Stimulated activated CD8-positive, alpha-beta memory T cell treated with anti-CD3 and anti-CD28 coated beads, Interleukin-7, amount 100 ng/mL, for 24 hours (primary cell): ENCODE measurements around the gene NIT2.
"Not testable (repeated sequence)": the region's sequence is repeated elsewhere in the genome, so short reads cannot be mapped to it uniquely, and the experiment has no call there.

Experiments
- DNase-seq: peaks from one replicate; pipeline ENCODE4 v3.0.0-alpha.2; 2020; ENCODE audit warnings: low read depth

The NIT2 gene, protein sequence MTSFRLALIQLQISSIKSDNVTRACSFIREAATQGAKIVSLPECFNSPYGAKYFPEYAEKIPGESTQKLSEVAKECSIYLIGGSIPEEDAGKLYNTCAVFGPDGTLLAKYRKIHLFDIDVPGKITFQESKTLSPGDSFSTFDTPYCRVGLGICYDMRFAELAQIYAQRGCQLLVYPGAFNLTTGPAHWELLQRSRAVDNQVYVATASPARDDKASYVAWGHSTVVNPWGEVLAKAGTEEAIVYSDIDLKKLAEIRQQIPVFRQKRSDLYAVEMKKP

DNA sequence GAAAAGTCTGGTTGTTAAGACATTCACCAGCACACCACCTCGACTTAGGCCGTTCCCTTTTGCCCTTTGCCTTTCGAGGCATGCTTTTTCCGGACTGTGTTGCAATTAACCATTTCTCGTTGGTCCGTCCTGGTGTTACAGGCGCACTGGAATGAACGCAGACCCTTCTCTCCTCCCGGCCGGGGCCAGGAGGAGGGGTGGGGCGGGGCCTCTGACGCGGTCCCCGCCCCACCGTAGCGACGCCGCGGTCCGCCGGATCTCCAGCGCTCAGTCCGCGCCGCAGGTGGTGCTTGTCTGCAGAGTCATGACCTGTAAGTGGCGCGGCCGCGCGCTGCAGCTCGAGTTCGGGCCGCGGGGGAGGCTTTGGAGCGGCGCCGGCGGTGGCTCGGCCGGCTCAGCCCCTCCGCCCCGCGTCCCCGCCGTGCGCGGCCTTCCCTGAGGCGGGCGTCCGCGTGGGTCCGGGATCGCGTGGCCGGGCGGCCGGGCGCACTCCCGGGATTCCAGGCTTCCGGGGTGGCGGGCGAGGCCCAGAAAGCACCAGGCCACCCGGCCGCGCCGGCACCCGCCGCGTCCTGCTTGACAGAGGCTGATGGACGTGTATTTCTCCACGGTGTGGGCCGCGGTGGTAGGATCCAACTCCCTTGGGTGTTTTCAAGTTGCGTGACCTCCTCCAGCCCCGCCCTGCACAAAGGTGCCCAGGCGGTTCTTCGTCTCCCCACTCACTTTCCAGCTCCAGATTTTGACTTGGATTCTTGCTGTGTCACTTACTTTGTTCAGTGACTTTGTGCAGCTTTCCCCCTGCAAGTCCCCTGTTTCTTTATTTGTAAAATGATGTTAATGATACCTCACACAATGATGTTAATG lies at the start of gene NIT2:
NIT2 (plus strand) TSS at position 270 of the 864 bp plus-strand sequence; CDS start at position 305, 35 bp downstream.
- DNase-seq: peak; percentile 49

DNA sequence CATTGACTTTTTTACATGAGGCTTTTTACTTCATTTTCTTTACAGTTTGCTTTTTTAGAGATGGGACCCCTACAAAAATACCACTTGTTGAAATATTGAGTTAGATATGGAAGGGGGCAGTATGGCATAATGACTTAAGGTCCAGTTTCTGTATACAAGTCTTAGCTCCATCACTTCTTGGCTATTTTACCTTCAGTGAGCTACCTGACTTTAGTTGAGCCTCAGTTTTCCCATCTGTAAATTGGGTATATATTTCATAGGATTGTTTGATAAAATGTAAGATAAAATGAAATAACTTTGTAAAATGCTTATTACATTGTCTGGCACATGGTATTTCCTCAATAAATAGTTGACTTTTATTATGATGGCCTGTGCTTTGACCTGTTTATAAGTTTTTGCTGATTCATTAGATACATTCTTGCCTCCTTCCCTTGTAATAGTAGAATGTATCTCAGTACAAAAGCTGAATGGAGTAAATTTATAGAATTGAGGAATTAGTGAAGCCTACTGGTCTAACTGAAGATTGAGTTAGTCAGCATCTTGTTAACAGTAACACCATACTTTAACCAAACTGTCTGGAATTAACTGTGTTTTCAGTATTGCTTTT lies 46.2 kb upstream of the NIT2 start:
- DNase-seq: no peak

DNA sequence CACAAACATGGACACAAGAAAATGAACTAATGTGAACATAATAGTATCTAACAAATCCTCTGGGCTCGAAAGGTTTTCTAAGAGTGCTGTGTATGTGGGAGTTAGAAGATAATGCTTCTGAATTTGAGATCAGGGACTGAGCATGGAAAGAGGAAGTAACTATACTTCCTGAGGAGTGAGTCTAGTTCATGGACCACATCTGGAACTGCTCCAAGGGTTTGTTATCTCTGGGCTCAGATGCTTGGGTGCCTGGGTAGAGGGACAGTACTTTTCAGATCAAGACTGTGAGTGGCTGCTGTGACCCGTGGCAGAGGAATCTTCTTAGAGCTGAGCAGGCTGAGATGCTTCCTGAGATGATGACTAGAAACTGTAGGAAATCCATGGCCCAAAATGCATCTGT lies 45.2 kb upstream of the NIT2 start:
- DNase-seq: no peak

DNA sequence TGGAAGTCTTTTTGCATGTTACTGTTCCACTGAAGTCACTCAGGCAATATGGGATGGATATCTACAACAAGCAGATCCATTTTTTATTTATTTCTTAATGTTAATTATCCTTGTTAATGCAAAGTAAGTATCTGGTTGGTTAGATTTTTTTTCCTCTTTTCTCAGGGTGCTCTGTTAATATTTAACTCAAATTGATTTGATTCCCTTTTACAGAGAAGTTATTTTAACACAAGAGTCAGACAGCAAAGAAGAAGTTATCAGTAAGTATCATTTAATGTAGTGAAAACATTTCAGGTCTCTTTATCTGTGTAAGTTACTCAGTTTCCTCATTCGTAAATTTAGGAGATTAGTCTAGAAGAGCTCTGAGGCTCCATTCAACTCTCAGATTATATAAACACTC lies 39.5 kb upstream of the NIT2 start:
- no peak for DNase-seq

DNA sequence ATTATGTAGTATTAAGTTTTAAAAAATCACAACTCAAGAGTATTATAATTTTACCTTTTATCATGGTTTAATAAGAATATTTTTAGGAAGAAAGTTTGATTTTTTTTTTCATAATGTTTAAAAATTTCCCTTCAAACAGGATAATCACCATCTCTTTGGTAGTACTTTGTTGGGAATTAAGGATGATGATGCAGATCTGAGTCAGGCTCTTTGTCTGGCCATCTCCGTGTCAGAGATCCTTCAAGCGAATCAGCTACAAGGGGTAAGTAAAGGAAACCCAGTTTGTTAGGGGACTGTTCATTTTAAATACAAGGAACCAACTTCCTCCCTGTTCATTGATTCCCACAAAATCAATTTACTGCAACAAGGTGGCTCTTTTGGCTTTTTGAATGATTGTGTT lies 36.8 kb upstream of the NIT2 start:
- DNase-seq: no peak

DNA sequence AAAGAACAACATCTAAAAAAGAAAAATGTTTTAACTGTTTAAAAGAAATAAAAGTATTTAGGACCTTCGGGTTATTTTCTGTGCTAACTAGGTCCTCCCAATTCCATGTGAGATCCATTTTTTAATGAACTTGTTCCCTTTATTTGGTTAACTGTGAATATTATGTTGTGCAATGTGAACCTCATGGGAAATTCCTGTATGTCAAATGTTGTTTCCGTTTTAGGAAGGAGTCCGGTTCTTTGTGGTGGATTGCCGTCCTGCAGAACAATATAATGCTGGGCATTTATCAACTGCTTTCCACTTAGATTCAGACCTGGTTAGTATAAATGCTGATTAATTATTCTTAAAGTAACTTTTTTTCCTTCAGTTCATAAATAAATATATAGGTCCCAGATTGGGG lies 35.5 kb upstream of the NIT2 start:
- DNase-seq: no peak

DNA sequence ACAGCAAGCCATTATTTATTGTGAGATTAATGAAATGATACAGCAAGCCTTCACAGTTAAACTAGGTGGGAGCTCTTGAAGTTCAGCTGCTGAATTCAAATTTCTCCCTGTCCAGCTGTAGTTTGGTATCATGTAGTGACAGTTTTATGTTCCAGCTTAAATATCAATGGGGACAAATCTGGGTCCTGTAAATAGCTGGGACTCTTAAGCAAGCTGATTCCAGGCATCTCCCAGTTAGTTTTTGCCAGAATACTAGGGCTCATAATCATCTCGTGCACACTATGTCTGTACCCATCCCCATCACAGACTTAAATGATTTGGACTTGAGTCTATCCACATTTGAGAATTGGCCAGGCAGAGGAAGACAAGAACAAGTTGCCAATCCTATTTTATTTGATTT lies 27.9 kb upstream of the NIT2 start:
- no peak for DNase-seq

DNA sequence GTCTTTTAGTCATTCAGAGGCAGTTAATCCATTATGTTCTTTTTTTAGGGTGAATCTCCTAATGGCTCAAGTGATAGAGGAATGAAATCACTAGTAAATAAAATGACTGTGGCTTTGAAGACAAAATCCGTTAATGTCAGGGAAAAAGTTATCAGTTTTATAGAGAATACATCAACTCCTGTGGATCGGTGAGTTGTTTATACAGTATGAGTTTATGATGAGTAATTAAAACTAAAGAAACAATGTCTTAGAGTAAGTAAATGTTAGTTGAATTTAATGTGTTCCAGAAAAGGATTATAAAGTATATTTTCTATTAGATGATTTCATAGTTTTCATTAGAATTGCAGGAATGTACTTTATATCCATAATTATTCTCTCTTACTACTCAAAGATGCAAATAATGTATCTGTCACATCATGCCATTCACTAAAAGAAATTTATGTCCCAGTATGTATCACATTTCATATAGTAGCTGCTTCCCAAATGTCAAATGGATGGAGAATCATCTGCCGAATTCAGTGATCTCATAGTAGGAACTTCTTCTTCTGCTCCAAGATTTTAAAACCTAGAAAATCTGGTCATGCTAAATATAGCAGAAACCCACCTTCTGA lies 24.1 kb upstream of the NIT2 start:
- no peak for DNase-seq

DNA sequence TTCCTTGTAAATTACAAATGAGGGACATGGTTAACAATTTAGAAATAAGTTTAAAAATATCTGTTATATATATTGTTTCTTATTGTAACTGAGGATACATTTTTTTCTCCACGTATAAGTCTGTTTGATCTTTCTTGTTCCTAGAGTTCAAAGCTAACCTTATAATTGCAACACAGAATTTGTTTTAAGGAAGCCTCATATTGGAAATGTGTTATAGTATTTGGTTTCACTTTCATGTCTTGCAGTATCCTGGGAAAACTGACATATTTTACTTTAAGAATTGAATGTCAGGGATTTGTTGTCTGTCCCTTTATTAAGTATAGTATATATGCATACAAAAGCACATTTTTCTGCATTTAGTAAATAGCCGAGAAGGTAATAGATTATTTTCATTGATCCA lies 23.5 kb upstream of the NIT2 start:
- DNase-seq: no peak

DNA sequence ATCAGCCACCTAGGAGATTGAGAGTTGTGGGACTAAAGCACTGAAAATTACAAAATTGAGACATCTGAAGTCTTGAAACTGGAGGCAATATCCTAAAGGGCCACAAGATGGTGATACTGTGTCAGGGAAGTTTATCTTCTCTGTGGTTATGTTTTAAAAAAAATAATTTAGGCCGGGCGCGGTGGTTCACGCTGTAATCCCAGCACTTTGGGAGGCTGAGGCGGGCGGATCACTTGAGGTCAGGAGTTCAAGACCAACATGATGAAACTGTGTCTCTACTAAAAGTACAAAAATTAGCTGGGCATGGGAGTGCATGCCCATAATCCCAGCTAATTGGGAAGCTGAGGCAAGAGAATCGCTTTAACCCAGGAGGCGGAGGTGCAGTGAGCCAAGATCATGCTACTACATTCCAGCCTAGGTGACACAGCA lies 17.9 kb upstream of the NIT2 start:
- DNase-seq: no peak

DNA sequence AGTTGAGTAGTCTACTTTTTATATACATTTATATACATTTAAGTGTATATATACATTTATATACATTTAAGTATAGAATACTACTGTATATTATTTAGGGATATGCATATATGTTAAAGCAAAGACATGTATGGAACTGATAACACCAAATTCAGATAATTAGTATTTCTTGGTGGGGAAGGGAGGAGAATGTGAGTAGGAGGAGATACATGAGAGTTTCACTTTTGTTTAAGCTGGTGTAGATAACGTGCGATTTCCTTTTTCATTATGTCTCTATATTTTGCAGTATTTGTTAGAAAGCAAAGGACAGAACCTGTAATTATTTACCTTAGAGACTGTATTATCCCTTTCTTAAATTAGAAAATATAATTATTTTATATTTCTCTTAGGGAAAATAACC lies 16.6 kb upstream of the NIT2 start:
- no peak for DNase-seq

DNA sequence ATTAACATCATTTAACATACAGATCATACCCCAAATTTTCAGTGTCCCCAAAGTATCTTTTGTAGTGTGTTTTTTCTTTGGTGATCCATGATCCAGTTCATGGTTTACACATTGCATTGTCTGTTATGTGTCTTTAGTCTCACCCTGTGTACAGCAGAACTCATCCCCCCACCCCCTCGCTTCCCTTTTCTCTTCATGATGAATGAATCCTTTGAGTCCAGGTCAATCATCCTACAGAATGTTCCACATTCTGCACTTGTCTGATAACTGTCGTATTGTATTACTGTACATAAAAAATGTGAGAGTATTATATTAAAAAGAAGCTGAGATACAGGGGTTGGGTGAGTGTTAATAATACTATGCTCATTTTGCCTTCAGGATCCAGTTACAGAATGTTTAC lies 14.6 kb upstream of the NIT2 start:
- DNase-seq: no peak

DNA sequence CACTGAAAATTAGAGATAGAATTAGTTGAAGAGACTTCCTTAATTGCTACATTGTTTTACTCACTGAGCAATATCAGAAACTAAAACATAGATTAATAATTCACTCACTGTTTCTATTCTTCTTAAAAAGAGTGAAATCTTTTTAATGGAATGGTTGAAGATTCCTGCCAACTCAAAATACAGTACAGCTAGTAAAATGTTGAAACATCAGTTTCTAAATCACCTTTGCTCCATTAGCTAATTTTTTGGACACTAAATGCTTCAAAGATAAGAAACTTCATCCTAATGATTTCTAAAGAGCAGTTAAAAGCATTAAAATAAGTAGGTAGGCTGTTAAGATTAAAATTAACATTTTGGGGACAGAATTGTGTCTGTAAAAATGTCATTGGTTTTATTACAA lies 10.5 kb upstream of the NIT2 start:
- DNase-seq: no peak

DNA sequence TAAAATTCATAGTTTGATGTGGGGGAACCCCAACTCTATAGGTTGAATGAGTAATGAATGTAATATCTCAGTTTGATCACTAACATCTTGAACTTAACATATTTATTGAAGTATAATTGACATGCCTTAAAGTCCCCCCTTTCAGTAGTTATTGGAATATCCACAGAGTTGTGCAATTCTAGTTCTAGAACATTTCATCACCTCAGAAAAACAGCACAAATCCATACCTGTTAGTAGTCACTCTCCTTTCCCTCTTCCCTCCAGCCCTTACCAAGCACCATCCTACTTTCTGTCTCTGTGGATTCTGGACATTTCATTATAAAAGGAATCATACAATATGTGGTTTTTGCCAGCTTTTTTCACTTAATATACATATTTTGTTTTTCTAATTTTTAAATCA lies 8.7 kb upstream of the NIT2 start:
- DNase-seq: no peak

DNA sequence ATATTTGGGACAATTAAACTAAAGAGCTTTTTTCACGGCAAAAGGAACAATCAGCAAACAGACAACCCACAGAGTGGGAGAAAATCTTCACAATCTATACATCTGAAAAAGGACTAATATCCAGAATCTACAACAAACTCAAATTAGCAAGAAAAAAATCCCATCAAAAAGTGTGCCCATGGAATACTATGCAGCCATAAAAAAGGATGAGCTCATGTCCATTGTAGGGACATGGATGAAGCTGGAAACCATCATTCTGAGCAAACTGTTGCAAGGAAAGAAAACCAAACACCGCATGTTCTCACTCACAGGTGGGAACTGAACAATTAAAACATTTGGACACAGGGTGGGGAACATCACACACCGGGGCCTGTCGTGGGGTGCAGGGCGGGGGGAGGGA lies 7.2 kb upstream of the NIT2 start:
- not testable (repeated sequence) for DNase-seq

DNA sequence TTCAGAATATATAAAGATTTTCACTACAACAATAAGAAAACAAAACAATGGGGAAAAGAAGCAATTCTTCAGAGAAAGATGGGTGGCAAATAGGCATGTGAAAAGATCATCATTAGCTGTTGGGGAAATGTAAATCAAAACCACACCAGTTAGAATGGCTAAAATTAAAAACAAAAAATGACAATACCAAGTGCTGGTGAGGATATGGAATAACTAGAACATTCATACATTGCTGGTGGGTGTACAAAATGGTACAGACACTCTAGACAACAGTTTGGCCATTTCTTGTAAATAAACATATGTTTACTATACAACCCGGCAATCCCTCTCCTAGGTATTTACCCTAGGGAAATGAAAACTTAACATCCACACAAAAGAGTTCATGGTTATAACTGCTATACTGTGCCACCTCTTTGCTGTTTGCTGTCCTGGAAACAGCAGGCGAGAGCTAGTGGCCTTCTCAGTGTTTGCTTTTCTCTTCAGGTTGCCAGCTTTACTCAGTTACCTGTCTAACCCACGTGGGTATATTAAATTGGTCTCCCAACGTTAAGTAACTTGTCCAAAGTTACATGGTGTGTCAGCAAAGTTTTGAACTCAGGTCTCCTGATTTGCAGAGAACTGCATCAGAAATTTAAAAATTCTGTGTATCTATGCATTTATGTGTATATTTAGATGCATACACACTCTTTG lies 4.6 kb upstream of the NIT2 start:
- no peak for DNase-seq

DNA sequence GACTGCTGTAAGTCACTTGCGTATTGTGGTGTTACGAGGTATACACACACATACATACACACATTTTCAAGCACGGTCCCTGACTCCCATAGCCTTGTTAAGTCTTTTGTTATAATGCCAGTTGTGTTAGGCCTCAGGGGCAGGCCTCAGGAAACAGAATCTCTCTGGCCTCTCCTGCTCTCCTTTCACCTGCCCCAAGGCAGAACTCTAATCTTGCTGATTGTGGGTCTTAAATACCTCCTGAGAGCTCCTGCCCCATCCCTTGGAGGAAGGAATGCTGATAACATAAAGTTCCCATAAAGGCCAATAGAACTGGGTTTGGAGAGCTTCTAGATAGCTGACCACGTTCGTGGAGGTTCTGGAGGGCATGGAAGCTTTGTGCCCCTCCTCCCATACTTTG lies 3.9 kb upstream of the NIT2 start:
- DNase-seq: no peak

DNA sequence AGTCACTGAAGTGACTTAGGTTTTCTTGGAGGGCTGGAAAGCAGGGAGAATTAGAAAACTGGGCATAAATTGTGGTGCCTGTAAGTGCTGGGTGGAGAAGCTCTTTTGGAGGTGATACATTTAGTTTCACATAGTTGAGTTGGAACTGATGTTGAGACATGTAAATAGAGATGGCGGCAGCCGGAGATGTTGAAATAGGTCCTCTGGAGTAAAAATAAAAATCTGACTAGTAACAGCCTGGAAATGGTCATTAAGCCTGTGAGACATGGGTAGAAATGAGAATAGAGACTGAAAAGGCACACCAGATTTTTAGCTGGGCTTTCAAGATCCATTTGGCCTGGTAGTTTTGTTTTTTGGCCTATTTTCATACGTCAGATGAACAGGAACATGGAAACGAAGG lies 2.9 kb upstream of the NIT2 start:
- no peak for DNase-seq

DNA sequence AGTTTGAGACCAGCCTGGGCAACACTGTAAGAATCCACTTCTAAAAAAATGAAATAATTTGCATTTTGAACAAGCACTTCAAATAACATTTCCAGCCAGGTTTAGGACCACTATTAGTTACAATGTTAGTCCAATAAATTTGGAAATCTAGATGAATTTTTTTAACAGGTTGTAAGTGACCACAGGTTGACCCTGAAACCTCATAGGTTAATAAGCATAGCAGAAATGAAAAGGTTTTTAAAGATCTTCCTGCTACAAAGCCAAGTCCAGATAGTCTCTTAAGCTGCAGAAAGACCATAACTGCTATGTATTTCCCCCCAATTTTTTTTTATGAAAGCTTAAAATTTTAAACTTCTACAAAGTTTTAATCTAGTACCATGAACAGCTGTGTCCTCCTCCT lies 1.5 kb upstream of the NIT2 start:
- DNase-seq: no peak

DNA sequence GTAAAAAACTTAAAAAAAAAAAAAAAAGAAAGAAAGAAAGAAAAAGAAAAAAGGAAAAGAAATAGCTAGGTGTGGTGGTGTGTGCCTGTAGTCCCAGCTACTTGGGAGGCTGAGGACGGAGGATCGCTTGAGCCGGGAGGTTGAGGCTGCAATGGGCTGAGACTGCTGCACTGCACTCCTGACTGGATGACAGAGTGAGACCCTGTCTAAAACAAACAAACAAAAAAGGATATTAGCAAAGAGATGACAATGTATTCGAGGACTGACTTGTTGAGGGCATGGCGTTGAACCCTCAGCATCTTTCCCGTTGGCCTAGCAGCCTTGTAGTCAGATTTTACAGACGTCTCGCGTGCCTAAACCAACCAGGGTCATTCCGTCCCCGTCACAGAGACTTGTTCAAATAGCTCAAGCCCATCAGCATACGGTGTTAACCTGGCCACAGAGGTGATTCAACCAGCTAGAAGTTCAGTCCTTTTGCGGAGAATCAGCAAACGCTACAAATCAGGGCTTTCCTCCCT lies 528 bp upstream of the NIT2 start:
- no peak for DNase-seq

DNA sequence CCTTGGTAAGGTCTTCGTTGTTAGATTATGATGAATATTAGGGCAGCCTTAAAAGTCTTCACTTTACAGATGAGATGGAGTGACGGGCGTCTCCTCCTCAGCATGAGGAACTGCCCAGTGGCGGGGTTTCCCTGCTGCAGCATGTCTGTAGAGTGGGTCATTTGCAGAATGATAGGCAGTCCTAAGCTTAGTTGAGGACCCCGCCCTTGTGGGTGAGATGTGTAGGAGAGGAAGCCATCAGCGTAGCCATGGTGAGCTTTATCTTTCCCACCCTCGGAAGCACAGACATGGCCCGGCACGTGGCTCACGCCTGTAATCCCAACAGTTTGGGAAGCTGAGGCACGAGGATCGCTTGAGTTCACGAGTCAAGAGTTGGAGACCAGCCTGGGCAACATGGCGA lies 877 bp downstream of the NIT2 start:
- no peak for DNase-seq

DNA sequence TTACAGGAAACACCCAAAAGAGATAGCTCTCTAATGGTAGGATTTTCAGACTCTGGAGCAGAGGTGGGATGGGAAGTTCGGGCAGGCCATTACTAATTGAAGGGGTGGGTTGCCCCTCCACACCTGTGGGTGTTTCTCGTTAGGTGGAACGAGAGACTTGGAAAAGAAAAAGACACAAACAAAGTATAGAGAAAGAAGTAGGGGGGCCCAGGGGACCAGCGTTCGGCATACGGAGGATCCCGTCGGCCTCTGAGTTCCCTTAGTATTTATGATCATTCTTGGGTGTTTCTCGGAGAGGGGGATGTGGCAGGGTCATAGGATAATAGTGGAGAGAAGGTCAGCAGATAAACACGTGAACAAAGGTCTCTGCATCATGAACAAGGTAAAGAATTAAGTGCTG lies 1.7 kb downstream of the NIT2 start:
- DNase-seq: not testable (repeated sequence)
